Endometrium (tissue), 2 donors: ENCODE measurements around the gene PAX2.

Source experiments
- FAIRE-seq: peaks from 2 replicates; lab custom pipeline; 2012; peaks lifted over from hg19 to GRCh38; lab: Jason Lieb, UNC
- donor health status: control.
- donor health status: control.

Gene PAX2

DNA sequence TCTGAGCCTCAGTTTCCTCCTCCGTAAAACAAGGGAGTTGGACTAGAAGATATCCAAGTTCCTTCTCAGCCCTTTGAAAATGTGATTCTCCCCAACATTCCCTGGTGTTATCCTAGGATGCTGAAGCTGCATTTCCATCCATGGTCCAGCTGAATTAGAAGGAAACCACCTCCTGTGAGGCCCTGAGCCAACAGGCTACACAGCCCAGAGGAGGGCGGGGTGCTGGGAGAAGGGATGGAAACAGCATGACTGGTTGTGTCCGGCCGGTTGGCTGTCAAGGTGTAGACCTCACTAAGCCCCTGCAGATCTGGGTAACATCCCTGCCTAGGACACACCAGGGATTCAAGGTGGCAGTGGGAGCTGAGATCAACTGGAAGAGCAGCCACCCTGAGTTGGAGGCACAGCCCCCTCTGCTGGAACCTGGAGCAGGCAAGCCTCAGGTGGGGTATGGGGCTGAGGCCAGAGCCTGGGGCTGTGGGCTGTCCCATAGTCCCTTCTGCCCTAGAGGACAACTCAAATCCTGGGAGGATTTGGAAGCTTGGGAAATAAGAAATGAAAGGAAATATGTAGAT is 72.0 kb downstream of the PAX2 start:
- no peak for FAIRE-seq

DNA sequence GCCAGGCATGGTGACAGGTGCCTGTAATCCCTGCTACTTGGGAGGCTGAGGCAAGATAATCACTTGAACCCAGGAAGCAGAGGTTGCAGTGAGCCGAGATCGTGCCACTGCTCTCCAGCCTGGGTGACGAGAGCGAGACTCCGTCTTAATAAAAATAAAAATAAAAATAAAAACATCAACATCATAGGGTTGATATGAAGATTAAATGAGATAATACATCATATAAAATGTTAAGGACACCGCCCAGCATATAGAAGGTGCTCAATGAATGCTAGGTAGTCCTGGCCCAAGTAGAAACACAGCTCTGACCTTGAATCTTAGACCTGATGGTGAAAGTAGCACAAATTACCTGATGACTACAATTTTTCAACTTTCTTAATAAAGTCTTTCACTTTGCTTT is 74.0 kb downstream of the PAX2 start:
- no peak for FAIRE-seq

DNA sequence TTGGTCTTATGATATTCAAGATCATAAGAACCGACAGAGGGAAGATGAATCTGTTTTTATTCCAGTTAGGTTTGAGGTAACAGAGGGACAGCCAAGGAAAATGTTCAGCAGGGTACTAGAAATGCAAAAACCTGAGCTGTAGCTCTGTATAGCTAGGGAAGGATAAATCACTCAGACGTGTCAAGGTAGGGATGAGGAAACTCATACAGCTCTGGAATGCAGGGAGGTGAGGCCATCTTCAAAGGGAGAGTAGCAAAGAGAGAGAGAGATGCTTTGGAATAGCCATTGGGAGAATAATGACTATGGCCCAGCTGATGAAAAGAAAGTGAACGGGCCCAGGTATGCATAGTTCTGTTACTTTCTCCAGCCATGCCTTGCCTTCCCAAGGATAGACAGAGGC is 77.8 kb downstream of the PAX2 start:
- no peak for FAIRE-seq

DNA sequence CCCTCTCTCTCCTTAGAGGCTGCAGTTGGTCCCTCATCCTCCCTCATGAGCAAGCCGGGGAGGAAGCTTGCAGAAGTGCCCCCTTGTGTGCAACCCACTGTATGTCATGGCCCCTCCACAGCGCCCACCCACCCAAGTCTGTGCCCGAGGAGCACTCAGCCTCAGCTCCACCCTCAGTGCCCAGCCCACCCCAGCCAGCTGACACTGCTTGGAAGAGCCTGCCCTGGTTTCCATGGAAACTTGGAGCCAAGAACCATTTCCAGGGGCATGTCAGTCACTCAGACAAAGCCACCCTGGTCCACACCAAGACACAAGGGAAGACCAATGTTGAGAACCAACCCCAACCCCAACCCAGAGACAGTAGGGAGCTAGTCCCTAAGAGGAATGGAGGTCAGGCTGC is 79.5 kb downstream of the PAX2 start:
- no peak for FAIRE-seq

DNA sequence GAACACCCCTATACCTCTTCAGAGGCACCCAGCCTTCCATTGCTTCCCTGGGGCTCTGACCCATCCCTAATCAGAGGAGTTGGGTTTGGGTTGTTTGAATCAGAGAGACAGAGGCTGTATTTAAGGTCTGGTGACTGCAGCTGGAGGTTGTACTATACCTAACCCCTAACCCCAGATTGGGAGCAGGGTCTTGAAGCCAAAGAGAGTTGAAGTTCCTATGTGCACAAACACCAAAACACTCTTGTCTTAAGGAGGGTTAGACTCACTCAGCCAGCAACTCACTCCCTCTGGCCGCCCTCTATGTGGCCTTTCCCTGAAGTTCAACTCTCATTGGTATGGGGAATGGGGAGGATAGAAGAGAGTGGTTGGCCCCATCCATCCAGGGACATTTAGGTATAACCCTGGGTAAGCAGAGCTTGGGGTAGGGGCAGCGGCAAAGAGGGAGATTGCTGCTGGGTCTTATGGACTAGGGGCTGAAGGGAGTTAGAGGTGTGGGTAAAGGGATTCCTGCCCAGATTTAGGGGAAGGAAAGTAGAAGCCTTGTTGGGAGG is 80.0 kb downstream of the PAX2 start:
- no peak for FAIRE-seq

DNA sequence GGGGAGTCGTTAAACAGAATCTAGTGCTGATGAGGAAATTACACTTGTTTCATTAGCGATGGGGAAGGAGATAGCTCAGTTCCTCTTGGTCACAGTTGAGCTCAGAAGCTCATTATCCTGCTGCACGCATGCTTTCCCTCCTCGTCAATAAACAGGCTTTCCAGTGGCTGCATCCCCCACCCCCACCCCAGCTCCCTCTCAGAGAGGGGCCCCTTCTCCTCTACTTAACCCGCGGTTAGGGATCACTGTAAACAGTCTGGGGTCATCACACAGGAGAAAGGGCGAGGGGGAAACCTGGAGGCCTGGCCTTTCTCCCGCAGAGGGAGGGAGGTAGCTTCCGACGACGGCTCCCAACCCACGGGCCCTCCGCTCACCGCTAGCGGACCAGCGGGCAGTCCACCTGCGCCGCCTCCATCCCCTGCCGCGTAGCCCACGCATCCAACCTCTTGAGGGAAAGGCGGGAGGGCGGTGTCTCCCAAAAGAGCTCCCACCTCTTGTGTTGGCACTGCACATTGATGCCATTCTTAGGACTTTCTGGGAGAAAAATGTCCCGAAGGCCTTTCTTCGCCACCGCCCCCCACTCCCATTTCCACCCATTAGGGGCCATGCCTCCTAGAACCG is 80.8 kb downstream of the PAX2 start:
- FAIRE-seq = no peak

DNA sequence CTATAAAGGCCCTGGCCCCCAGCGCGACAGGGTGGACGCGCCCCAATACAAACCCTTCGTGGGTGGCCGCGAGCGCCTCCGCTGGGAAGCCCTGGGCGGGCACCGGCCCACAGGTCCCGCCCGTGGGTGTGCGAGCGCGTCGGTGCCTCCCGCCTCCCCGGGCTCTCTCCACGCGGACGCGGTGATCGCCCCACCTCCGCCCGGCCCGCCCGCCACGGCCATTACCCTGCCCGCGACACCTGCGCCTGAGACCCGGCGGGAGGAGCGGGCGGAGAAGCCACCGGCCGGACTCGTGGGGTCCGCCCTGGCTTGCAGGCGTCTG is 81.2 kb downstream of the PAX2 start:
- FAIRE-seq = no peak

DNA sequence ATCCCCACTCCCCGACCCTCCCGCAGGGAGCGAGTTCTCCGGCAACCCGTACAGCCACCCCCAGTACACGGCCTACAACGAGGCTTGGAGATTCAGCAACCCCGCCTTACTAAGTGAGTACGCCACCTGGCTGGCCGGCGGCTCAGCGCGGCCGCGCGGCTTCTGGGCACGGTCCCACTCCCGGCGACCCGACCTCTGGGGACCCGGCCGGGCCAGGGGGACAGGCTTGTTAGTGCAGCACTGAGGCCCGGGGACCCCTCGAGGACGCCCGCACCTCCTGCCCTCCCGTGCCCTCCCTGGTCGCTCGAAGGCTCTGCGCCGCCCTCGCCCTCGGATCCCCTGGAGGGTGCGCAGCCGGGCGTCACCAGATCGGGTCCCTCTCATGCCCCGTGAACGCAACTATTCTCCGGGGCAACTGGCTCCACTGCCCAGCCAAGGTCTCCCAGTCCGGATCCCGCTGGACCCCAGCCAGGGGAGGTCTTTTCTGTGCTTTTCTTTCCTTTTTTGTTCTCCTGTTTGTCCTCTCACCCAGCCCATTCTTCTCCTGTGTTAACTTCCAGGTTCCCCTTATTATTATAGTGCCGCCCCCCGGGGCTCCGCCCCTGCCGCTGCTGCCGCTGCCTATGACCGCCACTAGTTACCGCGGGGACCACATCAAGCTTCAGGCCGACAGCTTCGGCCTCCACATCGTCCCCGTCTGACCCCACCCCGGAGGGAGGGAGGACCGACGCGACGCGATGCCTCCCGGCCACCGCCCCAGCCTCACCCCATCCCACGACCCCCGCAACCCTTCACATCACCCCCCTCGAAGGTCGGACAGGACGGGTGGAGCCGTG is 81.8 kb downstream of the PAX2 start:
- FAIRE-seq = no peak

DNA sequence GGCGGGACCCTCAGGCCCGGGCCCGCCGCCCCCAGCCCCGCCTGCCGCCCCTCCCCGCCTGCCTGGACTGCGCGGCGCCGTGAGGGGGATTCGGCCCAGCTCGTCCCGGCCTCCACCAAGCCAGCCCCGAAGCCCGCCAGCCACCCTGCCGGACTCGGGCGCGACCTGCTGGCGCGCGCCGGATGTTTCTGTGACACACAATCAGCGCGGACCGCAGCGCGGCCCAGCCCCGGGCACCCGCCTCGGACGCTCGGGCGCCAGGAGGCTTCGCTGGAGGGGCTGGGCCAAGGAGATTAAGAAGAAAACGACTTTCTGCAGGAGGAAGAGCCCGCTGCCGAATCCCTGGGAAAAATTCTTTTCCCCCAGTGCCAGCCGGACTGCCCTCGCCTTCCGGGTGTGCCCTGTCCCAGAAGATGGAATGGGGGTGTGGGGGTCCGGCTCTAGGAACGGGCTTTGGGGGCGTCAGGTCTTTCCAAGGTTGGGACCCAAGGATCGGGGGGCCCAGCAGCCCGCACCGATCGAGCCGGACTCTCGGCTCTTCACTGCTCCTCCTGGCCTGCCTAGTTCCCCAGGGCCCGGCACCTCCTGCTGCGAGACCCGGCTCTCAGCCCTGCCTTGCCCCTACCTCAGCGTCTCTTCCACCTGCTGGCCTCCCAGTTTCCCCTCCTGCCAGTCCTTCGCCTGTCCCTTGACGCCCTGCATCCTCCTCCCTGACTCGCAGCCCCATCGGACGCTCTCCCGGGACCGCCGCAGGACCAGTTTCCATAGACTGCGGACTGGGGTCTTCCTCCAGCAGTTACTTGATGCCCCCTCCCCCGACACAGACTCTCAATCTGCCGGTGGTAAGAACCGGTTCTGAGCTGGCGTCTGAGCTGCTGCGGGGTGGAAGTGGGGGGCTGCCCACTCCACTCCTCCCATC is 82.7 kb downstream of the PAX2 start:
- FAIRE-seq = no peak

DNA sequence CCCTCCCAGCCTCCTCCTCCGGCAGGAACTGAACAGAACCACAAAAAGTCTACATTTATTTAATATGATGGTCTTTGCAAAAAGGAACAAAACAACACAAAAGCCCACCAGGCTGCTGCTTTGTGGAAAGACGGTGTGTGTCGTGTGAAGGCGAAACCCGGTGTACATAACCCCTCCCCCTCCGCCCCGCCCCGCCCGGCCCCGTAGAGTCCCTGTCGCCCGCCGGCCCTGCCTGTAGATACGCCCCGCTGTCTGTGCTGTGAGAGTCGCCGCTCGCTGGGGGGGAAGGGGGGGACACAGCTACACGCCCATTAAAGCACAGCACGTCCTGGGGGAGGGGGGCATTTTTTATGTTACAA is 83.3 kb downstream of the PAX2 start:
- no peak for FAIRE-seq

DNA sequence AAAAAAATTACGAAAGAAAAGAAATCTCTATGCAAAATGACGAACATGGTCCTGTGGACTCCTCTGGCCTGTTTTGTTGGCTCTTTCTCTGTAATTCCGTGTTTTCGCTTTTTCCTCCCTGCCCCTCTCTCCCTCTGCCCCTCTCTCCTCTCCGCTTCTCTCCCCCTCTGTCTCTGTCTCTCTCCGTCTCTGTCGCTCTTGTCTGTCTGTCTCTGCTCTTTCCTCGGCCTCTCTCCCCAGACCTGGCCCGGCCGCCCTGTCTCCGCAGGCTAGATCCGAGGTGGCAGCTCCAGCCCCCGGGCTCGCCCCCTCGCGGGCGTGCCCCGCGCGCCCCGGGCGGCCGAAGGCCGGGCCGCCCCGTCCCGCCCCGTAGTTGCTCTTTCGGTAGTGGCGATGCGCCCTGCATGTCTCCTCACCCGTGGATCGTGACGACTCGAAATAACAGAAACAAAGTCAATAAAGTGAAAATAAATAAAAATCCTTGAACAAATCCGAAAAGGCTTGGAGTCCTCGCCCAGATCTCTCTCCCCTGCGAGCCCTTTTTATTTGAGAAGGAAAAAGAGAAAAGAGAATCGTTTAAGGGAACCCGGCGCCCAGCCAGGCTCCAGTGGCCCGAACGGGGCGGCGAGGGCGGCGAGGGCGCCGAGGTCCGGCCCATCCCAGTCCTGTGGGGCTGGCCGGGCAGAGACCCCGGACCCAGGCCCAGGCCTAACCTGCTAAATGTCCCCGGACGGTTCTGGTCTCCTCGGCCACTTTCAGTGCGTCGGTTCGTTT is 83.9 kb downstream of the PAX2 start:
- FAIRE-seq = no peak

DNA sequence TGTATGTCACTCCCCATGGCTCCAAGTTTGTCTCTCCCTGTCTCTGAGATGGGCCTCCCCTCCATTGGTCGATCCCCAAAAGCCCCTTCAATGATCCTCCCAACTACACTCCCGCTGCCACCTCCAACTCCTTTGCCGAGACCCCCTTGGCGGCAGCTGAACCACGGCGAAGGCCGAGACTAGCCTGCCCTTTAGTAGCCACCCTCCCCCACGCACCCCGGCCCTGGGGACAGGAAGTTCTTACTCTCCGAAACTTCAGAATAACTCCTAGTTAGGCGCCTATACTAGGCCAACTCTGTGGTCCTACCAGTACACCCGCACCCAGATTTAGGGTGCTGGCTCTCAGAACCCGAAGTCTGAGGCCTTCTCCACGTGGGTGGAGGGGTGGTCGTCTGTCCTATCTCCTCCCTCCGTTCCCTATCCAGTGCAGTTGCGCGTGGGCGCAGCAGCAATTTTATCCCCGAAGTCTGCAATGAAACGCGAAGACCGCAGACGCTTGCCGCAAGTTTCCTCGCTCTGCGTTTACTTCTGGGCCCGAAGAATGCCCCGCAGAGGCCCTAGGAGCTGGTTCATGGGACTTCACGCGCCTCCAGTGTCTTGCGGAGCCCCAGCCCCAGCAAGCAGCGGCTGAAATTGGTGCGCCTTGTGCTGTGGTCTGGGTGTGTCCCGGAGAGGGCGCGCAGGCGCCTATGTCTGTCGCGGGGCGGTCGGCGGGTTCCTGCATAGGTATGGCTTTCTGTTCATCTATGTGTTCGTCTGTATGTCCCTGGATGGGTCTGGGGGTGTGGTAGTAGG is 84.7 kb downstream of the PAX2 start:
- FAIRE-seq = no peak

DNA sequence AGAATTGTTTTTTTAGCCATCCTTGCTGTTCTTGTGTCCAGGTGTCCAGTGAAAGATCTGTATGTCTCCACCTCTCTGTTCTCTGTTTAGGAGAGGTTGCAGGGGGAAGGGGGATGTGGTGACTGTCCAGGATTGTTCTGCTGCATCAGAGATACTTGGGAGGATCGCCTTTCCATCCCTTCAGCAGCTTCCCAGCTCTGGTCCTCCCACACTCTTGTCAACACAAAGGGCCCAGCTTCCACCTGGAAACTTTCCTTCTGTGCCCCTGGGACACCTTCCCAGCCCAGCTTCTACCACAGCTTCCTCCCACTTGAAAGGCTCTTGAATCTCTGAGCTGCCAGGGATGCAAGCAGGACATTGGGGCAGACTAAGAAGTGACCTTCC is 85.3 kb downstream of the PAX2 start:
- FAIRE-seq = no peak

DNA sequence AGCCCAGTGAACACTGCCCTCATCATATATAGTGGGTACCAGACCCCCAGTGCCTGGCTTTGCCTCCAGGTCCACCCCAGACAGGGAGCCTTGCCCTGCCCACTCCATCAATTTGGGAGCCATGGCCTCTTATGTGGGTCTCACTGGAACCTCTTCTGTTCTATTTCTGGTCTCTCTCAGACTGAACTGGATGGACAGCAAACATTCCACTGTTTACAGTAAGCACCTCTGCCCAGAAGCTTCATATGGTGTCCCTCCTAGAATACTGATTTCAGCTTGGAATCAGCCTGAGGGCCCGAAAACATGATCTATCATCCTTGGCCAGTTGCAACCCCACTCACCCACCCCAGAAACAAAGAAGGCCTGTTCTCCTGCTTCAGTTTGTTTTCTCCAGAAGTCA is 86.4 kb downstream of the PAX2 start:
- no peak for FAIRE-seq

DNA sequence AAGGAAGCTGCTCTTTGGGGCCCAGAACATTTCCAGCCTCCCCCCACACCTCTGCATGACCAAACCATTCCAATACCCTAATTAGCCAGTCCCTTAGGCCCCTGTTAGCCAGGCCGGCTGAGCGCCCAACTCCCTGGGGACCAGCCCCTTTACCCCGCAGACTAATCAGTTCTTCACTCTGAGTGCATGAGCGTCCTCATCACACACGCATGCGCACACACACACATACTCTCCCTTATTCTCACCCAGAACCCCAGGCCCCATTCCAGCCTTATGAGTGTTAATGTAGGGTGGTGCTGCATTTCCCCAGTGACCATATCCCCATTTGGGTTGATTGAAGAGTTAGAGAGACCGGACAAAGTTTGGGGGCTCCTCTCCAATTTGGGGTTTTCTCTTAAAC is 90.4 kb downstream of the PAX2 start:
- FAIRE-seq = no peak

DNA sequence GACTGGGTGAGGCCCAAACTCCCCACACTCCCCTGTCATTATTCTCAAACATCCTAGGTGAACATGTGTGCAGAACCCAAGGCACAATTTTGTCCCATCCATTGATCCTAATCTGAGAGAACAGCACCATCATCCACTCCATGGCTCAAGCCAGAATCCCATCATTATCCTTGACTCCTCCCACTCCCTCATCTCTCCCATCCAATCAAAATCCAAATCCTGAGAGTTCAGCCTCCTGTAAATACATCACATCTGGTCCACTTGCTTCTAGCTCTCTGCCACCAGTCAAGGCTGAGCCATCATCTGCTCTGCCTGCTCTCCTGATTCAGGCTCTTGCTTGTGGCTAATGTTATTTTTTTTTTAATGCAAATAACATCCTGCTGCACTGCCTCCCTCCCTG is 91.5 kb downstream of the PAX2 start:
- no peak for FAIRE-seq

DNA sequence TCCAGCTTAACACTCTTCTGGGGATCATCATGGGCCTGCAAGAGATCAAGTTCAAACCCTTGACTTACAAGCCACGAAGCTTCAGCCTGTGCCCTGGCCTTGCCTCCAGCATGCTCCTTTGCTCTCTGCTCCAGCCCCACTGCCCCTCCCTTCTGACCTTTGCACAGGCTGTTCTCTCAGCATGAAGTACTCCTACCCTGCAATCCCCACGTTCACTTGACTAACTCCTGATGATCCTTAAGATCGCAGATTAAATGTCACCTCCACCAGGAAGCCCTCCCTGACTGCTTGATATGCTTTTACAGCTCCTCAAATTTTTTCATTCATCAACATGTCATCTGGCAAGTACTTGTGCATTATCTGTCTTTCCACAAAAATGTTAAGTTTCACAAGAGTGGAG is 91.9 kb downstream of the PAX2 start:
- FAIRE-seq = no peak

DNA sequence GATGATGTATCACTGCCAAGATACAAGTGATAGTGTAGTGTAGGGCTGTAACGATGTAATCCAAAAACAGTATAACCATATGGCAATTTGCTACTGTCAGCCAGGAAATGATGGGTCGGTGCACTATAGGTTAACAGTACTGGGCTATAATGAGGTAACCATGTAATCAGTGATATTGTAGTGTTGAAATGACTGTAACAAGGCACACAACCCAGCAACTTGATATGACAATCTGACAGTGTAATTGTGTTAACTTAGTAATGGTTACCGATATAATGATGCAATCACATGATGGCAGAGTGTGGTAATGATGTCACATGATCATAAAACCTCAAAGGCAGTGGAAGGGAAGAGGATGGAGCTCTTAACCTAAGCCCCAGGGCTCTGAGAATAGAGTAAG is 93.6 kb downstream of the PAX2 start:
- FAIRE-seq = no peak

DNA sequence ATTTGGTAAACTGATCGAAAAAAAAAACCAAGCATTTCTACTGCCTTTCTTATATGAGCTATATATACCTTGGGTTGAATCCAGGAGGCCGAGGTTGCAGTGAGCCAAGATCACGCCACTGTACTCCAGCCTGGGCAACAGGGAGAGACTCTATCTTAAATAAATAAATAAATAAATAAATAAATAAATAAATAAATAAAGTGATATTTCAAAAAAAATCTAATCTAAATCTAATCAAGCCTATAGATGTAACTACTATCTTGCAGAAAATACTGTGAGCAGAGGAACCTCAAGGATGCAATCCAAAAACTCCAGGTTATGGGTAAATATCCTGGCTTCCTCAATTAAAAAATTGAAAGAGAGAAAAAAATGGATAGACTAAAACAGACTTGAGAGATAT is 96.1 kb downstream of the PAX2 start:
- no peak for FAIRE-seq

DNA sequence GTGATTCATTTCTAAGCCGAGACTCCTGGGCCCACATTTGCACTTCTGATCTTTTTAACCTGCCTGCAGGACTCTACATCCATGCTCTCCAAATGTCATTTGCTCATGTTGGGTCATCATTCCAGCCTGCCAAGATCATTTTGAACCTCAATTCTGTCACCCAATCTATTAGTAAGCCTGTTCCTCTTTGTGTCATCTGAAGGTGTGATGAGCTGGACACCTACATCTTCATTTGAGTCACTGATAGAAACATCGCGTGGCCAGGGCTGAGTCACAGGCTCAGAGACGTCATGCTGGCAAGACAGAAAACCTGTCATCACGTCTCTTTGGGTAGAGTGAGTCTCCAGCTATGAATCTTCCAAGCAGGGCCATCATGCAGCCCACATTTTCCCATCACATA is 102.1 kb downstream of the PAX2 start:
- no peak for FAIRE-seq

DNA sequence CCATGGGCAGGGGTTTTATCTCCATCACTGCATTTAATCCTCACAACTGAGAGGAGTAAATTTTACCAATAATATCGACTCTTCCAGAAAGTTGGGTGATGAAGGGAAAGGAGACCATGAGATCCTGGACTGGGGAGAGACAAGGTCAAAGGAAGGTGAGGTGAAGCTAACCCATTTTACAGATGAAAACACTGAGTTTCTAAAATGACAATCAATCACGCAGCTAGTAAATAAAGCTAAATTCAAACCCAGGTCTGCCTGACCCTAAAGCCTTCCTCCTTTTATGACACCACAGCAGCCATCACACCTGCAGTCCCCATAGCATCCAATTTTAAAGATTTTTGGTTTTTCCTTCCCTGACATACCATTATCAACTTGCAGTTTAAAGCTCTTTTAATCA is 103.4 kb downstream of the PAX2 start:
- no peak for FAIRE-seq
